Measurements from ENCODE around the gene ATP2A1. TPM values are rescaled to one million over a fixed set of nuclear protein-coding genes. Genes with fewer than 3 reads are reported as not detected.

The ATP2A1 gene
- total RNA-seq, 1 experiment from 2014 or later = 2.9 TPM

- H3K4me1 ChIP-seq (ENCODE audit: control insufficient read depth, insufficient read depth, low read length) = peaks cover 4% of the 10 kb centered on the region; the same call in 1 of the 2 replicates
- peak within 1 kb of the TSS; percentile 87 for H3K27ac ChIP-seq (ENCODE audit: low read length)
- H3K27me3 ChIP-seq (ENCODE audit: control insufficient read depth, insufficient read depth, low read length) = no peaks in the 10 kb centered on the region
- TF ChIP-seq POLR2AphosphoS5 (IDR thresholded peaks at IDR 0.05; ENCODE audit: low read depth, low read length) (no peak), CTCF (IDR thresholded peaks at IDR 0.05) (no peak), TCF7L2 (IDR thresholded peaks at IDR 0.05; ENCODE audit: low read depth, low read length) (0 out of 2 replicates have a peak, but pooled peaks have one; percentile 45), REST (IDR thresholded peaks at IDR 0.05; ENCODE audit: insufficient read depth in 1 of 2, low read depth in 2 of 2, low read length in 1 of 2) (no peak), SIN3A (IDR thresholded peaks at IDR 0.05; ENCODE audit: borderline replicate concordance, insufficient read depth, low read depth, low read length) (no peak)
- ChIA-PET CTCF (interaction anchor here (0.6 kb wide), 1 partner anchor 23 kb away, joined by 3 read pairs; no protein-coding TSS in a partner anchor), POLR2A (interaction anchor here (0.5 to 0.6 kb wide), 2 partner anchors 66 to 161 kb away, joined by 3 to 8 read pairs; no protein-coding TSS in a partner anchor)
- peak within 1 kb of the TSS; percentile 61 to 82 for H3K4me3 ChIP-seq (ENCODE audit: low read depth in 2 of 2, low read length in 2 of 2)
- BruUV-seq (replicated peaks) = no TSS peak
- in situ Hi-C loops (cut with HindIII; ENCODE audit: low pct_unique_long_range_greater_than_20kb, low sequenced_read_pairs) = no loop called here
- ATAC-seq = peak; percentile 96
- intact Hi-C loops (cut with micrococcal nuclease; ENCODE audit: unreplicated experiment) = no loop called here
- peaks cover 4% of the 10 kb centered on the region; the same call in 1 of the 2 replicates for H3K36me3 ChIP-seq (ENCODE audit: control insufficient read depth, insufficient read depth, low read length)
- no peaks in the 10 kb centered on the region for H3K9me3 ChIP-seq (ENCODE audit: control insufficient read depth, insufficient read depth, low read depth, low read length)
- DNase-seq (ENCODE audit: low read depth, low spot score) = peak; percentile 100
Measured at GRCh38 chr16:28950648-28951409, 72.5 kb downstream of the ATP2A1 start, which contains the start of gene NFATC2IP. Gene NFATC2IP (plus strand): TSS chr16:28950937. CDS start chr16:28951012, 75 bp downstream.

GRCh38 chr16:28951410-28951943 lies 73.2 kb downstream of the ATP2A1 start:
- TF ChIP-seq CTCF (IDR thresholded peaks at IDR 0.05) (no peak), REST (IDR thresholded peaks at IDR 0.05; ENCODE audit: insufficient read depth in 1 of 2, low read depth in 2 of 2, low read length in 1 of 2) (no peak), TCF7L2 (IDR thresholded peaks at IDR 0.05; ENCODE audit: low read depth, low read length) (no peak), SIN3A (IDR thresholded peaks at IDR 0.05; ENCODE audit: borderline replicate concordance, insufficient read depth, low read depth, low read length) (no peak), POLR2AphosphoS5 (IDR thresholded peaks at IDR 0.05; ENCODE audit: low read depth, low read length) (no peak)
- H3K36me3 ChIP-seq (ENCODE audit: control insufficient read depth, insufficient read depth, low read length) = peaks cover 4% of the 10 kb centered on the region
- no peak for ATAC-seq
- in situ Hi-C loops (cut with HindIII; ENCODE audit: low pct_unique_long_range_greater_than_20kb, low sequenced_read_pairs) = no loop called here
- CTCF ChIA-PET = no interaction called here
- DNase-seq (ENCODE audit: low read depth, low spot score) = no peak
- no TSS peak for BruUV-seq (replicated peaks)
- no peaks in the 10 kb centered on the region for H3K27me3 ChIP-seq (ENCODE audit: control insufficient read depth, insufficient read depth, low read length)
- POLR2A ChIA-PET = no interaction called here
- intact Hi-C loops (cut with micrococcal nuclease; ENCODE audit: unreplicated experiment) = no loop called here
- peak overlapping the region; percentile 61 to 82 for H3K4me3 ChIP-seq (ENCODE audit: low read depth in 2 of 2, low read length in 2 of 2)
- H3K9me3 ChIP-seq (ENCODE audit: control insufficient read depth, insufficient read depth, low read depth, low read length) = no peaks in the 10 kb centered on the region
- H3K4me1 ChIP-seq (ENCODE audit: control insufficient read depth, insufficient read depth, low read length) = peaks cover 4% of the 10 kb centered on the region; the same call in 1 of the 2 replicates
- peak overlapping the region; percentile 73 for H3K27ac ChIP-seq (ENCODE audit: low read length)

Measured in Panc1 (cell line).